Smooth muscle cell (in vitro differentiated cells): ENCODE measurements around the gene APOL3. TPM values are rescaled to one million over a fixed set of nuclear protein-coding genes. Genes with fewer than 3 reads are reported as not detected.
"Not testable (repeated sequence)": the region's sequence is repeated elsewhere in the genome, so short reads cannot be mapped to it uniquely, and the experiment has no call there.

ENCODE experiments used
- DNase-seq: peaks from one replicate; lab custom pipeline; 2025; ENCODE audit not compliant: unreplicated experiment; lab: John Stamatoyannopoulos, UW
- H2AFZ ChIP-seq: fragments of 200-600 bp; sonication (generic); 2 replicates; pipeline ENCODE4 v1.6.0; 2016; ENCODE audit warnings: antibody characterized with exemption, low read depth, mild to moderate bottlenecking
- H3F3A ChIP-seq: fragments of 200-600 bp; sonication (generic); 2 replicates; pipeline ENCODE4 v1.6.0; 2017; ENCODE audit warnings: antibody characterized with exemption, low read depth
- H3K27ac ChIP-seq: fragments of 200-600 bp; sonication (generic); 2 replicates; pipeline ENCODE4 v1.5.1; 2016; ENCODE audit warnings: low read depth, mild to moderate bottlenecking
- H3K27me3 ChIP-seq: fragments of 200-600 bp; sonication (generic); 2 replicates; pipeline ENCODE4 v1.6.1; 2016; ENCODE audit warnings: low read depth, mild to moderate bottlenecking
- H3K36me3 ChIP-seq: fragments of 200-600 bp; sonication (generic); 2 replicates; pipeline ENCODE4 v1.5.1; 2016; ENCODE audit warnings: low read depth
- H3K4me1 ChIP-seq: fragments of 200-600 bp; sonication (generic); 2 replicates; pipeline ENCODE4 v1.5.1; 2016; ENCODE audit warnings: low read depth
- H3K4me2 ChIP-seq: fragments of 200-600 bp; sonication (generic); 2 replicates; pipeline ENCODE4 v1.6.0; 2016; ENCODE audit warnings: mild to moderate bottlenecking
- H3K4me3 ChIP-seq: fragments of 200-600 bp; sonication (generic); 2 replicates; pipeline ENCODE4 v1.5.1; 2016; ENCODE audit warnings: mild to moderate bottlenecking
- H3K79me2 ChIP-seq: fragments of 200-600 bp; sonication (generic); 2 replicates; pipeline ENCODE4 v1.6.0; 2016; ENCODE audit warnings: low read depth, mild to moderate bottlenecking
- H3K9ac ChIP-seq: fragments of 200-600 bp; sonication (generic); 2 replicates; pipeline ENCODE4 v1.6.0; 2016; ENCODE audit warnings: low read depth
- H3K9me3 ChIP-seq: fragments of 200-600 bp; sonication (generic); replicated peaks from 2 replicates; pipeline ENCODE4 v1.5.1; 2016; ENCODE audit warnings: low read depth
- H4K20me1 ChIP-seq: fragments of 200-600 bp; sonication (generic); 2 replicates; pipeline ENCODE4 v1.6.0; 2016; ENCODE audit warnings: low read depth
- WGBS: methylation state at CpG from one replicate; pipeline ENCODE4 v1.1.7; 2016; ENCODE audit warnings: low lambda C conversion rate; 5-methylcytosine and 5-hydroxymethylcytosine counted together
- polyA plus RNA-seq: library from polyadenylated mRNA; unstranded; fragments of >200 nt; fragmentation: Nextera tagmentation; extraction: Ambion mirVana; gene quantifications from 2 replicates; pipeline ENCODE4 v1.2.1, GENCODE V29; 2016
- total RNA-seq: library from RNA; depleted of rRNA; stranded (reverse); fragments of >200 nt; gene quantifications from 2 replicates; pipeline ENCODE4 v1.2.3, GENCODE V29; 2014
- TF ChIP-seq, protein P1 (sequence below): fragments of 200-600 bp; sonication (generic); IDR thresholded peaks from 2 replicates; pipeline ENCODE4 v1.5.1; 2017; ENCODE audit warnings: borderline replicate concordance, mild to moderate bottlenecking, antibody characterized with exemption; ENCODE audit not compliant: insufficient read depth, poor library complexity, severe bottlenecking

APOL3 gene
- total and polyA plus RNA-seq, 2 experiments from 2014 or later, result 0.24 to 0.40 TPM

DNA sequence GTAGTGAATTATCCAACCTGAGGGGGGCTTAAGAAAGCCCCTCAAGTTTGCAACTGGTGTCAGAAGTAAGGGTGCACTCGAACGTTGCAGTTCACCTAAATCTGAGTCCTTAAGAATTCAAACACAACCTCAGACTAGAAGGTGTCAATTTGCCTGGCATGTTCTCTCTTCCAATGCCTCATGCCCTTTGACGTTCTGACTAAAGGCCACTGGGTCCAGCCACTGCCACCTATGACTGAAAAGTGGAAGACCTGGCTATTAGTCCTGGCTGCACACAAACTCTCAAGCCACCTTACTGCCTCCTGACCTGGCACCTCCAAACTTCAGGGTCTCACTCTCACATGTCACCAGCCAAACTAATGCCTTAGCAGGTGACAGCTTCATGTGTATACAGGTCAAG lies 33.0 kb upstream of the APOL3 start:
- Histone ChIP-seq H3K4me2 (no peak overlapping the region), H4K20me1 (no peaks in the 10 kb centered on the region), H3K4me3 (no peak overlapping the region), H3F3A (peaks cover 4% of the 10 kb centered on the region), H2AFZ (no peak overlapping the region), H3K4me1 (peaks cover 25% of the 10 kb centered on the region), H3K9me3 (no peaks in the 10 kb centered on the region), H3K27ac (no peak overlapping the region), H3K36me3 (no peaks in the 10 kb centered on the region), H3K27me3 (no peaks in the 10 kb centered on the region), H3K9ac (no peak overlapping the region), H3K79me2 (no peaks in the 10 kb centered on the region)
- DNase-seq, result no peak
- WGBS, result 84% methylated on average over 3 of the region's 3 CpGs
- TF ChIP-seq, protein P1, sequence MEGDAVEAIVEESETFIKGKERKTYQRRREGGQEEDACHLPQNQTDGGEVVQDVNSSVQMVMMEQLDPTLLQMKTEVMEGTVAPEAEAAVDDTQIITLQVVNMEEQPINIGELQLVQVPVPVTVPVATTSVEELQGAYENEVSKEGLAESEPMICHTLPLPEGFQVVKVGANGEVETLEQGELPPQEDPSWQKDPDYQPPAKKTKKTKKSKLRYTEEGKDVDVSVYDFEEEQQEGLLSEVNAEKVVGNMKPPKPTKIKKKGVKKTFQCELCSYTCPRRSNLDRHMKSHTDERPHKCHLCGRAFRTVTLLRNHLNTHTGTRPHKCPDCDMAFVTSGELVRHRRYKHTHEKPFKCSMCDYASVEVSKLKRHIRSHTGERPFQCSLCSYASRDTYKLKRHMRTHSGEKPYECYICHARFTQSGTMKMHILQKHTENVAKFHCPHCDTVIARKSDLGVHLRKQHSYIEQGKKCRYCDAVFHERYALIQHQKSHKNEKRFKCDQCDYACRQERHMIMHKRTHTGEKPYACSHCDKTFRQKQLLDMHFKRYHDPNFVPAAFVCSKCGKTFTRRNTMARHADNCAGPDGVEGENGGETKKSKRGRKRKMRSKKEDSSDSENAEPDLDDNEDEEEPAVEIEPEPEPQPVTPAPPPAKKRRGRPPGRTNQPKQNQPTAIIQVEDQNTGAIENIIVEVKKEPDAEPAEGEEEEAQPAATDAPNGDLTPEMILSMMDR, result no peak

DNA sequence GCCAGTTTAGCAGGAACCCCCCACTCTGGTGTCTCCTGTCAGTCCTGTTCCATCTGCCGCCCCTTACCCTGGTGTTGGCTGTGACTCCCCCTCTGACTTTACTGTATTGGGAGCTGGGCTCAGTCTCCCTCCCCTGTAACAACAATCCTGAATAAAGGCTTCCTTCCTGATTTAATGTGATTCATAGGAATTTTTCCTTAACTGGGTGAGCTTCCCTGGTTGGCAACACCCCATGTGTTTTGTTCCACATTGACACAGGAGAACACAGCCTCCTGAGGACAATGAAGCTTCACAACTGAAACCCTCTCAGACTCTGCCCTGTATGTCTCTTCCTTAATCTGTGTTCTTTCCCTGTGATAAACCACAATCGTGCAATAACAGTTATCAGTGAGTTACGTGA lies 32.6 kb upstream of the APOL3 start:
- TF ChIP-seq, protein P1, result no peak
- Histone ChIP-seq H3K79me2 (no peaks in the 10 kb centered on the region), H3K27me3 (no peaks in the 10 kb centered on the region), H3K27ac (no peak overlapping the region), H3K4me1 (peaks cover 24% of the 10 kb centered on the region), H3K4me3 (no peak overlapping the region), H2AFZ (no peak overlapping the region), H3K4me2 (no peak overlapping the region), H3K9ac (no peak overlapping the region), H3K9me3 (no peaks in the 10 kb centered on the region), H3K36me3 (no peaks in the 10 kb centered on the region), H3F3A (peaks cover 4% of the 10 kb centered on the region), H4K20me1 (no peaks in the 10 kb centered on the region)
- WGBS, result 93% methylated on average over 3 of the region's 3 CpGs
- no peak for DNase-seq

DNA sequence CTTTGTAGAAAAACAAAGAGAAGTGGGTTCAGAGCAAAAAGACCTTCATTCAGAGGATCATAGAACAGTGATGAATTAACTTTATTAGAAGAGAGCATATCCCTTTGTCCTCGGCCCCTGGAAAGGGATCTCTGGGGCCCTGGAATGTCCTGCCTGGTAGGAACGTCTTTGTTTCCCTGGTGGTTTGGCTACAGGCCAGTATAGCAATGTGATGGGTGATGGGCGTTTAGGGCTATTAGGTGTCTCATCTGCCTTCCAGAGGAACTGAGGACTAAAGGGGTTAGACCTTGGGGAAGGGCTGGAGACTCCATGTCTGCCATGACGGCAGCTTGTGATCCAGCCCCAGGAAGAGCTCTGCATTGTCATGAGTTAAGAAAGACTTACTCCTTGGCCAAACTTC lies 32.0 kb upstream of the APOL3 start:
- TF ChIP-seq, protein P1, result no peak
- 80% methylated on average over 4 of the region's 4 CpGs for WGBS
- no peak for DNase-seq

DNA sequence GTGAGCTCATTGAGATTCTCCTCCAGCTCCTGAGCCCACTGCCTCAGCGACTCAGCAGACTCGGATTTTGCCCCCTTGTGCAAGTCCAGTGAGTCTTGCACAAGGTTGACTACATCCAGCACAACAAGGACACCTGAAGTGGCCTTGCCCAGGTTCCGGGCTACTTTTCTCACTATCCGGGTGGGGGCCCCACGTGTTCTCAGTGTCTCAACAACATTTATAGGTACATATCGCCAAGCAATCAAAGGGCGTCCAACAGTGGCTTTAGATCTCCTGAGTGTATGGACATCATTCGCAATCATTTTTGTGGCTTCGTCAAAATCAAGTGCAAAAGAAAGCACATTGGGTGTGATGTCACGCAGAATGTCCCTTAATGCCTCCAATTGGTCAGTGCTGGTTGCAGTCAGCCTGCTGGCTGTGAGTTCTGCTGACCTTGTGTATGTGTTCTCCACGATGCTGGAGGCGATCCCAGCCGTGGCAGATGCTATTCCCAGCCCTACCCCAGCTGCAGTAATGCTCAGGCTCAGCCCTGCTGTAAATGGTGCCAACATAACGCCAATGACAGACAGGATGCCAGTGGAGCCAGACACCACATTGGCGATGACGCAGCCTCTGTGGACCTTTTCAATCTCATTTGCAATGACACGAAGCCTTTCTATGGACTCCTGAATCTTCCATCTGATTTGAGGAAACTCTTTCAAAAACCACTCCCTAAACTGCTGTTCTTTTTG lies 30.7 kb upstream of the APOL3 start:
- TF ChIP-seq, protein P1, result no peak
- Histone ChIP-seq H3K9me3 (no peaks in the 10 kb centered on the region), H3K9ac (no peak overlapping the region), H3K79me2 (no peaks in the 10 kb centered on the region), H3K4me1 (peaks cover 6% of the 10 kb centered on the region), H3K27me3 (no peaks in the 10 kb centered on the region), H3K4me3 (no peak overlapping the region), H3K27ac (no peak overlapping the region), H3F3A (peaks cover 4% of the 10 kb centered on the region), H3K4me2 (no peak overlapping the region), H3K36me3 (no peaks in the 10 kb centered on the region), H4K20me1 (no peaks in the 10 kb centered on the region), H2AFZ (no peak overlapping the region)
- WGBS, result 95% methylated on average over 17 of the region's 17 CpGs
- DNase-seq, result no peak

More for the DNA sequence above, 32.0 kb upstream of the APOL3 start:
- Histone ChIP-seq H4K20me1 (no peaks in the 10 kb centered on the region), H3K9ac (no peak overlapping the region), H3F3A (peaks cover 4% of the 10 kb centered on the region), H2AFZ (no peak overlapping the region), H3K27ac (no peak overlapping the region), H3K27me3 (no peaks in the 10 kb centered on the region), H3K36me3 (no peaks in the 10 kb centered on the region), H3K4me2 (no peak overlapping the region), H3K4me3 (no peak overlapping the region), H3K79me2 (no peaks in the 10 kb centered on the region), H3K4me1 (peaks cover 18% of the 10 kb centered on the region), H3K9me3 (no peaks in the 10 kb centered on the region)

DNA sequence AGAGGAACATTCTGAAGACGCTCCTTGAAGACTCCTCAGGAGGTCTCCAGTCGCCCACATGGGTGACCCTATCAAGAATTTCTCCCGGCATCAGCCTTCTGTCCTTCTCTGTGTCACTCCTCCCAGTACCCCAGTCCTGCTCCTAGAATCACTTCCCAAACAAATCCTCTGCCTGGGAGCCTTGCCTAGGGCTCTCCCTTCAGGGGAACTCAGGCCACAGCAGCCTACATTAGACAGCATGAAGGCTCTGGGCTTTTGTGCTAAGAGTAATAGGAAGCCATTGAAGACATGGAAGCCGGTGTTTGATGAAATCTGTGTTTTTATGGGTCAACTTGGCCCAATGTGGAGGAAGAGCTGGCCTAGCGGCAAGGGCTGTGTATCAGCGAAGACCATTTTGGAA lies 27.3 kb upstream of the APOL3 start:
- H3F3A ChIP-seq, H4K20me1 ChIP-seq, H3K4me3 ChIP-seq, H3K27ac ChIP-seq, H3K4me1 ChIP-seq, H3K36me3 ChIP-seq, H3K4me2 ChIP-seq, H2AFZ ChIP-seq, DNase-seq, H3K9ac ChIP-seq, H3K27me3 ChIP-seq, H3K79me2 ChIP-seq, H3K9me3 ChIP-seq: not testable (repeated sequence)
- 88% methylated on average over 3 of the region's 6 CpGs for WGBS
